K562 (cell line): ENCODE measurements around the gene COQ9. TPM values are rescaled to one million over a fixed set of nuclear protein-coding genes. Genes with fewer than 3 reads are reported as not detected.

ENCODE experiments used
- ATAC-seq: fragments of 200-7000 bp; cut with Tn5 transposase; 3 replicates; pipeline ENCODE4 v1.9.1; 2020; ENCODE audit warnings: moderate library complexity
- BruUV-seq: library from RNA; stranded (reverse); fragments of 400-500 nt; replicated peaks from 2 replicates; lab custom pipeline; 2021; lab: Mats Ljungman, UMichigan
- CTCF ChIA-PET: fragments of 300-600 bp; formaldehyde crosslinking; extraction: SDS; loops from one replicate; lab custom pipeline; 2021; ENCODE audit warnings: low intra/inter-chr PET ratio; lab: Yijun Ruan, JAX
- POLR2A ChIA-PET: fragments of 300-600, 350-650 bp; sonication (Branson Sonifier 250); formaldehyde crosslinking; extraction: SDS; loops from one replicate; lab custom pipeline; 2021; ENCODE audit warnings: antibody characterized with exemption, inconsistent platforms; lab: Yijun Ruan, JAX
- DNase-seq, 4 experiments: peaks; one replicate each; pipeline versions ENCODE4 v3.0.0 to v3.0.0-alpha.2; 2011 to 2018; ENCODE audit warnings: low spot score in 3 of 4, mixed read lengths in 3 of 4; ENCODE audit errors: extremely low read depth in 1 of 4
- FAIRE-seq: peaks from 2 replicates; lab custom pipeline; 2011; peaks lifted over from hg19 to GRCh38; lab: Jason Lieb, UNC
- H2AFZ ChIP-seq: 2 replicates; pipeline ENCODE4 v1.6.0; 2011; ENCODE audit warnings: low read depth, low read length, control low read depth, inconsistent platforms
- H3K27ac ChIP-seq: fragments of 200-600 bp; 3 replicates; pipeline ENCODE4 v1.8.0; 2011; ENCODE audit warnings: low read depth, mild to moderate bottlenecking, control low read depth, inconsistent platforms, low read length, moderate library complexity, mixed read lengths; ENCODE audit errors: extremely low read depth
- H3K27me3 ChIP-seq, 2 experiments: fragments of 300-600 bp in 1 of 2; 2 replicates in 1 of 2; 3 replicates in 1 of 2; pipeline versions ENCODE4 v1.6.0 to v1.8.0; 2011; ENCODE audit warnings: inconsistent platforms in 2 of 2, low read length in 2 of 2, mild to moderate bottlenecking in 1 of 2, mixed read lengths in 1 of 2, moderate library complexity in 1 of 2; ENCODE audit not compliant: control insufficient read depth in 2 of 2, insufficient read depth in 2 of 2
- H3K36me3 ChIP-seq: fragments of 300-600 bp; 3 replicates; pipeline ENCODE4 v1.8.0; 2011; ENCODE audit warnings: mild to moderate bottlenecking, low read length, inconsistent platforms; ENCODE audit not compliant: control insufficient read depth, insufficient read depth
- H3K4me1 ChIP-seq, 2 experiments: fragments of 200-600 bp in 1 of 2; replicated peaks in 1 of 2; 2 replicates in 1 of 2; 3 replicates in 1 of 2; pipeline versions ENCODE4 v1.5.1 to v1.8.0; 2011; ENCODE audit warnings: inconsistent platforms in 2 of 2, low read length in 2 of 2, mild to moderate bottlenecking in 1 of 2, mixed read lengths in 1 of 2, moderate library complexity in 1 of 2; ENCODE audit not compliant: control insufficient read depth in 2 of 2, insufficient read depth in 2 of 2
- H3K4me2 ChIP-seq: 2 replicates; pipeline ENCODE4 v1.6.1; 2011; ENCODE audit warnings: low read length, control low read depth, inconsistent platforms, mixed read lengths; ENCODE audit not compliant: insufficient read depth
- H3K4me3 ChIP-seq: fragments of 200-600 bp; sonication (generic), shearing (Covaris generic); 2 replicates; pipeline ENCODE4 v1.5.1; 2016; ENCODE audit warnings: control low read depth, inconsistent platforms
- H3K79me2 ChIP-seq: fragments of 200-600 bp; 3 replicates; pipeline ENCODE4 v1.8.0; 2011; ENCODE audit warnings: low read length, inconsistent platforms; ENCODE audit not compliant: control insufficient read depth, insufficient read depth
- H3K9ac ChIP-seq, 2 experiments: 2 replicates each; pipeline versions ENCODE4 v1.6.0 to v1.6.1; 2011; ENCODE audit warnings: low read depth in 2 of 2, low read length in 2 of 2, control low read depth in 1 of 2, inconsistent platforms in 1 of 2, mild to moderate bottlenecking in 1 of 2, mixed read lengths in 1 of 2; ENCODE audit not compliant: insufficient read depth in 1 of 2
- H3K9me1 ChIP-seq: one replicate; pipeline ENCODE4 v1.6.0; 2011; ENCODE audit warnings: inconsistent platforms, mild to moderate bottlenecking, low read length, moderate library complexity; ENCODE audit not compliant: control insufficient read depth, insufficient read depth
- H3K9me3 ChIP-seq: replicated peaks from 2 replicates; pipeline ENCODE4 v1.5.1; 2011; ENCODE audit warnings: low read depth, low read length, inconsistent platforms; ENCODE audit not compliant: control insufficient read depth, insufficient read depth
- H4K20me1 ChIP-seq: replicated peaks from 2 replicates; pipeline ENCODE4 v1.6.1; 2011; ENCODE audit warnings: low read length, inconsistent platforms, mixed read lengths; ENCODE audit not compliant: control insufficient read depth, insufficient read depth
- CEBPG ChIP-seq, 3 experiments: fragments of 200-800 bp in 1 of 3; sonication (Bioruptor generic) in 1 of 3; sonication (generic) in 1 of 3; formaldehyde crosslinking in 1 of 3; IDR thresholded peaks in 2 of 3; conservative IDR thresholded peaks in 1 of 3; 2 replicates each; pipeline versions ENCODE4 v1.6.1 to v1.8.0; 2016 to 2022; ENCODE audit warnings: missing compliant biosample characterization in 2 of 3, missing genetic modification characterization in 2 of 3, mild to moderate bottlenecking in 1 of 3, missing genetic modification reagents in 1 of 3
- CHD1 ChIP-seq: fragments of 200-600 bp; sonication (generic); IDR thresholded peaks from one replicate; pipeline ENCODE4 v1.6.1; 2012; ENCODE audit warnings: mild to moderate bottlenecking, moderate library complexity, low read length, inconsistent platforms
- CREB5 ChIP-seq: fragments of 250-450 bp; sonication (Bioruptor Pico); IDR thresholded peaks from 2 replicates; pipeline ENCODE4 v1.5.0; 2020; ENCODE audit warnings: mild to moderate bottlenecking
- EGR1 ChIP-seq: fragments of 450-650 bp; conservative IDR thresholded peaks from 2 replicates; pipeline ENCODE4 v1.6.1; 2017; ENCODE audit warnings: mild to moderate bottlenecking
- ESRRB ChIP-seq: fragments of 250-450 bp; sonication (Bioruptor Pico); IDR thresholded peaks from 2 replicates; pipeline ENCODE4 v1.5.0; 2020; ENCODE audit warnings: mild to moderate bottlenecking, moderate library complexity, borderline replicate concordance
- FOXK1 ChIP-seq: sonication (generic); formaldehyde crosslinking; IDR thresholded peaks from 2 replicates; pipeline ENCODE4 v1.8.0; 2022; ENCODE audit warnings: missing genetic modification reagents, mild to moderate bottlenecking, borderline replicate concordance
- HLTF ChIP-seq: fragments of 450-650 bp; IDR thresholded peaks from 2 replicates; pipeline ENCODE4 v1.6.1; 2016
- MAX ChIP-seq: sonication (generic); formaldehyde crosslinking; IDR thresholded peaks from 2 replicates; pipeline ENCODE4 v1.9.0; 2022; ENCODE audit warnings: mild to moderate bottlenecking, missing genetic modification reagents
- PML ChIP-seq: IDR thresholded peaks from 2 replicates; pipeline ENCODE4 v1.6.1; 2012; ENCODE audit warnings: low read length, inconsistent platforms
- SMARCA4 ChIP-seq: fragments of 450-650 bp; IDR thresholded peaks from 2 replicates; pipeline ENCODE4 v1.6.1; 2016
- ZBED1 ChIP-seq: IDR thresholded peaks from 2 replicates; pipeline ENCODE4 v1.6.1; 2014
- ZBTB17 ChIP-seq: fragments of 450-650 bp; formaldehyde crosslinking; IDR thresholded peaks from 2 replicates; pipeline ENCODE4 v1.4.0; 2020; ENCODE audit warnings: mild to moderate bottlenecking
- ZKSCAN1 ChIP-seq: fragments of 150-350 bp; IDR thresholded peaks from 2 replicates; pipeline ENCODE4 v1.6.1; 2016; ENCODE audit warnings: low read depth, low read length
- ZNF511 ChIP-seq: sonication (generic); formaldehyde crosslinking; IDR thresholded peaks from 2 replicates; pipeline ENCODE4 v1.8.0; 2022; ENCODE audit warnings: mild to moderate bottlenecking, missing genetic modification reagents
- ZNF644 ChIP-seq: fragments of 200-800 bp; sonication (Bioruptor generic); IDR thresholded peaks from 2 replicates; pipeline ENCODE4 v1.6.1; 2016; ENCODE audit warnings: low read depth, missing genetic modification characterization, missing compliant biosample characterization
- WGBS: fragments of 100-300 bp; shearing (Covaris generic); methylation state at CpG from one replicate; pipeline ENCODE4 v1.1.6; 2016; ENCODE audit warnings: low coverage, mixed read lengths; ENCODE audit not compliant: insufficient coverage; ENCODE audit errors: missing lambda C conversion rate; 5-methylcytosine and 5-hydroxymethylcytosine counted together
- in situ Hi-C: fragments of 300-500 bp; cut with MboI; formaldehyde crosslinking; loops from 4 replicates; pipeline ENCODE4 v1.15.0; 2018; ENCODE audit warnings: inconsistent platforms, mixed read lengths
- intact Hi-C: fragments of 100-400 bp; cut with micrococcal nuclease; formaldehyde crosslinking; loops from 2 replicates; pipeline ENCODE4 v1.14.2; 2022
- polyA plus RNA-seq, 8 experiments: library from polyadenylated mRNA; depleted of rRNA in 4 of 8; stranded (reverse) in 5 of 8; unstranded in 3 of 8; fragments of >200 nt; fragmentation: Nextera tagmentation in 2 of 8; fragmentation: Illumina TruSeq in 1 of 8; extraction: Ambion mirVana in 2 of 8; extraction: Trizol in 1 of 8; gene quantifications; 2 replicates each; pipeline versions ENCODE4 v1.2.1 to v1.2.3, GENCODE V29; 2011 to 2014; ENCODE audit warnings: inconsistent platforms in 1 of 8, missing spikeins in 1 of 8
- total RNA-seq, 7 experiments: library from RNA; depleted of rRNA in 6 of 7; stranded (reverse); fragments of >200 nt in 6 of 7; fragmentation: Illumina TruSeq in 2 of 7; extraction: Trizol in 2 of 7; gene quantifications; 2 replicates each; pipeline versions ENCODE4 v1.2.1 to v1.2.3, GENCODE V29; 2011 to 2021; ENCODE audit warnings: low replicate concordance in 1 of 7

COQ9 gene
- total and polyA plus RNA-seq, 9 of the 15 experiments (the other 6 are each of a cell fraction or from before 2014, with no cell fraction given) = 35.0 to 139 (median 71.4) TPM

GRCh38 chr16:57446531-57447185 lies 621 bp upstream of the COQ9 start:
- Histone ChIP-seq H3K4me2 (peak overlapping the region; percentile 90), H3K9me1 (no peaks in the 10 kb centered on the region), H3K9ac (peak overlapping the region; percentile 97 to 99), H3K27ac (peak overlapping the region; percentile 93), H3K4me1 (peaks cover 11 to 15% of the 10 kb centered on the region in 2 experiments; a peak in 3 of 5 replicates), H4K20me1 (no peaks in the 10 kb centered on the region), H3K27me3 (no peaks in the 10 kb centered on the region), H3K9me3 (no peaks in the 10 kb centered on the region), H3K36me3 (peaks cover 26% of the 10 kb centered on the region), H2AFZ (peak overlapping the region; percentile 83), H3K4me3 (peak overlapping the region; percentile 88), H3K79me2 (peaks cover 69% of the 10 kb centered on the region)
- peak; percentile 42 for FAIRE-seq
- DNase-seq = peak; percentile 33 to 57 (median 38)
- WGBS = 0% methylated on average over 28 of the region's 28 CpGs
- BruUV-seq = no TSS peak
- in situ Hi-C loops (no loop called here), intact Hi-C loops (no loop called here)
- CTCF ChIA-PET = no interaction called here
- POLR2A ChIA-PET = interaction anchor here (0.6 to 1.7 kb wide), 11 partner anchors 10 to 152 kb away, joined by 3 to 12 read pairs (median 3); partner anchors contain the start of gene ADGRG5
- peak; percentile 38 for ATAC-seq
- no peak for TF ChIP-seq CREB5 (CRISPR knock-in tag)
- TF ChIP-seq HLTF = no peak
- no peak for TF ChIP-seq MAX (CRISPR knock-in tag)
- peak; percentile 55 for TF ChIP-seq CHD1
- no peak for TF ChIP-seq PML
- no peak for TF ChIP-seq EGR1
- no peak for TF ChIP-seq ZBED1
- TF ChIP-seq ZNF511 (CRISPR knock-in tag) = peak; percentile 6; the same call in 1 of the 2 replicates
- TF ChIP-seq FOXK1 (CRISPR knock-in tag) = peak; percentile 49; the same call in 1 of the 2 replicates
- TF ChIP-seq CEBPG (CRISPR knock-in tag; IDR thresholded peaks at IDR 0.05) = no peak
- no peak for TF ChIP-seq CEBPG (tag; conservative IDR thresholded peaks at IDR 0.05 in 1 of 2, IDR thresholded peaks at IDR 0.05 in 1 of 2)
- TF ChIP-seq ZKSCAN1 = no peak
- TF ChIP-seq ESRRB = no peak
- TF ChIP-seq SMARCA4 = 0 out of 2 replicates have a peak, but pooled peaks have one; percentile 32
- TF ChIP-seq ZBTB17 (CRISPR knock-in tag) = peak; percentile 68
- no peak for TF ChIP-seq ZNF644 (tag)
